ENCODE results near the gene CREB3L1.
A peak's percentile ranks its signal among the peaks of the same experiment; 100 is the strongest.
"Not testable (repeated sequence)": the region's sequence is repeated elsewhere in the genome, so short reads cannot be mapped to it uniquely, and the experiment has no call there.

CREB3L1 gene

DNA sequence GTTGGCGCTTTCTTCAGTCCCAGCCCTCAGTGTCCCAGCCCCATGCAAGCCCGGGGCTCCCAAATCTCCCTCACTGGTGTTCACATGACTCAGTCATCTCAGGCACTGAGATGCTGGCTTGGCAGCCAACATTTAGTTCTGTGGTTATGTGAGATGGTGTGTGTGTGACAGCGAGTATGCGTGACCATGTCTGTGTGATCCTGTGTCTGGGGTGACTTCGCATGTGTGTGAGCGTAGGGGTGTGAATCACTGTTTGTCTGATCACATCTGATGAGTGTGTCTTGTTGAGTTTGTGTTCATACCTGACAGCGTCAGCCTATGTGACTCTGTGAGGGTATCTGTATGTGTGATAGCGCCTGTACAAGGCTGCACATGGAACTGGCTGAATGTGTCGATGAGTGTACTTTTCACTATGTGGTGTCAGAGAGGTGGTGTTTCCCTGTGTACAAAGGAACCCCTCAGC lies 16.2 kb downstream of the CREB3L1 start:
- no peak overlapping the region for H3K4me3 ChIP-seq (ENCODE audit: low read depth, low read length)
- peak; percentile 90 for DNase-seq (ENCODE audit: low read depth)

DNA sequence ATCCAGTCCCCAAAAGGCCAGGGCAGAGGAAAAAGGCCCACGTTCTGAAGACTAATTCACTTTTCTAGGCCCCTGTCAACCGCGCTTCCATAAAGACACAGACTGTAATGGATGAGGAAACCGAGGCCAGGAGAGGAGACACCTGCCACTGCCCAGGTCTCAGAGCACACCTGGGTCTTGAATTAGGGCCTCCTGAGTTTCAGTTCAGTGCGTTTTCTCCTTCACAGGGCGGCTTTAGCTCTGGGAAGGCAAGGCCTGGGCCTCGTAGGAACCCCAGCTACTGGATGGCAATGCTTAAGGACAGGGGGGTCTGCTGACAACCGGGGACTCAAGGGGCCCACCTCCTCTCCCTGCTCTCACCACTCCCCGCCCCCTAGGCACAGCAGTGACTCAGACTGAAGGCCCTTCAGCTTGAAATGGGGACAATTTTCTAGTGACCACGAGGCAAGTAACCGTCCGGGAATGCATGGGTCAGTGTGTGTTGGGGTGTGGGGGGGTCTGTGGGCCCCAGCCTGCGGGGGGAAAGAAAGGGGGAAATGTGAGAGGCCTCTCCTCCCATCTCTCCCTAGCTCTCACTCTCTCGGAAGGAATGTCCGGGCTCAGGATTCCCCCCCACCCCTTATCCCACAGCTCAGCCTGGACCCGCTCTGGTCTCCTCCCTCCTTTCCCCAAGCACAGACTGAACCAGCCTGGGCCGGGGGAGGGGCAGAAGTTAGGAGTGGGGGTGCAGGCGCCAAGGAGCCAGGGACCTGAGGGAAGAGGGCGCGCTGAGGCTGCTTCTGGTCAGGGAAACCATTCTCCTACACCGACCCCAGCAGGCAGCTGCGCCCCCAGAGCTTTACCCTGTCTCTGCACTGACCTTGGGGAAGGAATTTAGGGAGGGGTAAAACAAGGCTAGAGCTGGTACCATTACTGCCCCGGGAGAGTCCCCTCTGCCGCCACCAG lies 17.2 kb downstream of the CREB3L1 start:
- DNase-seq (ENCODE audit: low read depth) = peak; percentile 92
- peak overlapping the region; percentile 46 for H3K4me3 ChIP-seq (ENCODE audit: low read depth, low read length)

GRCh38 chr11:46295312-46296058 lies 18.0 kb downstream of the CREB3L1 start:
- DNase-seq (ENCODE audit: low read depth) = no peak
- H3K4me3 ChIP-seq (ENCODE audit: low read depth, low read length) = peak overlapping the region; percentile 46

DNA sequence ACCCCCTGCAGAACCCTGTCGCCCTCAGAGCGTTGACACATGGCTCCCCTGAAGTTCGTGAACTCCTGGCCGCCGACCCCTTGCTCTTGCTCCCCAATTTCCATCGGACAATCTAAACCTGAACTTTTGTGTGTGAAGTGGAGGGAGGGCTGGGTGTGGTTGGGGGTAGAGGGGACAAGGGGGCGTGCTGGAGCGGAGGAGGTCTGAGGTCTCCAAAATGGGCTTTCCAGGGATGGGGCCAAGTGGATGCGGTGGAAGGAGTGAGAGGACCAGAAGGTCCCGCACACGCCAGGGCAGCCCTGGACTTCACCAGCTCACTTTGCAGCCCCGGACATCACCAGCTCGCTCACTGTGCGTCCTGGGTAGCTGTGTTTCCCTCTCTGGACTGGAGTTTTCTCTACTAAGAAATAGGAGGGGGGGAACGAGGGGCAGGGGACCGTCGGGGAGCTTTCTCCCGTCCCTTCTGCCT lies 18.6 kb downstream of the CREB3L1 start:
- peak overlapping the region; percentile 46 for H3K4me3 ChIP-seq (ENCODE audit: low read depth, low read length)
- no peak for DNase-seq (ENCODE audit: low read depth)

DNA sequence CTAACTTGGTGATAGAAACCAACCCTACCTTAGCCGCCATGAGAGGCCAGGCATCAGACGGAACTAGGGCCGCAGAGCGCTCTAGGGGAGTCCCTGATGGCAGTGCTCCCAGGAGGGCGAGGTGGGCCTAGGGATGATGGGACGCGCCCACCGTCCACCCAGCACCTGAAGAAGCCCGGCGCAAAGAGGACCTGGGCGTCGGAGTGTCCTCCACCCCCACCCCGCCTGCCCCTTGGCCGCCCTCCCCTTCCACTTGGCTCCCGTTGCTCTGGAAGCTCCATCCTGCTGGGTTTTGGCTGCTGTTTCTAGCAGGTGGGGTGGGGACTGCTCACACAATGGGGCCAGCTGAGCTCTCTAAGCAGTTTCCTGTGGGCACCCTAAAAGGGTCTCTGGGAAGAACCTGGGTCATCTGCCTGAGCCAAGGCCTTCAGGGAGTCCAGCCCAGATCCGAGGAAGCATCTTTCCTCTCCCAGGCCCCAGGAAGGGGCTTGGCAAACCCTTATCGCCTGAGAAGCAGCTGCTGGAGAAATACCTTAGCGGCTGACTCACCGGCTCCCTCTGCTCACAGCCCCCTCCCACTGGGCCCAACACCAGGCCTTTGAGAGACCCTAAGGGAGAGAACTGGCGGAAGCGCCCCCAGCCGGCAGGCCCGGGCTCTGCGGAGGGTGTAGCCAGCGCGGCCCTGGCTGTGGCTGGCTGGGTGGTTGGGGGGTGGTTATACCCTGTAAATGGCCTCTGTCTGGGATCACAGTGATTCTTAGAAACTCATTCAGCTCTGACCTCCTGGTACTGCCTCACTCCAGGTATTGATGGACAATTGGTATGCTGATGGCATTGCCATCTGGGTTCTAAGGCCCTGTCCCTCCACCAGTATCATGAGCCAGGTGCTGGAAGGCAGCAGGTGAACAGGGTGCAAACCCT lies 19.3 kb downstream of the CREB3L1 start:
- peak; percentile 90 for DNase-seq (ENCODE audit: low read depth)
- H3K4me3 ChIP-seq (ENCODE audit: low read depth, low read length) = peak overlapping the region; percentile 46

DNA sequence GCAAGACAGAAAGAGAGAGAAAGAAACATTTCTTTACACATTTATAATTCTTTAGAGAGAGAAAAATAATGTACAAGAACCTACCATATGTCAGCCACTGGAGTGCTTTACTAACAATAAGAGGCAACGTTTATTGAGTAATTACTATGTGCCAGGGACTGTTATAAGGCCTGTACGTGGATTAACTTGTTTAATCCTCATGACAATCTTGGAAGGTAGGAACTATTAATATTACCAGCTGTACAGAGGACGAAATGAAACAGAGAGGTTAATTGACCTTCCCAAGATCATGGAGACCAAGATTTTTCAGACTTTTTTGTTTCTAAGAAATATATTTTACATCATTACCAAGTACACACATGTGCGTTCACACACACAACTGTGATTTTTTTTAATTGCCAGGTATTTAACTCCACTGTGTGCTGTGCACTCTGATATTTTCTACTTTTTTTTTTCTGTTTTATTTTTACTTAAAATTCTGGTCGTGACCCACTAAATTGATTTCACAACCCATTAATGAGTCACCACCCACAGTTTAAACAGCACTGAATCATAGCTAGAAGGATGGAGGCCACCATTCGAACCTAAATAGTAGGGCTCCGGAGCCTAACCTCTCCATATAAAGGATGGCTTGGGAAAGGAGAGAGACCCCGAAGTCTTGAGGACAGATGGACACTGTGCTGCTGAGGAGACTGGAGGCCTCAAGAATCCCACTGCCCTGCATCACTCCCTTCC lies 21.4 kb downstream of the CREB3L1 start:
- H3K4me3 ChIP-seq (ENCODE audit: low read depth, low read length) = no peak overlapping the region
- no peak for DNase-seq (ENCODE audit: low read depth)

DNA sequence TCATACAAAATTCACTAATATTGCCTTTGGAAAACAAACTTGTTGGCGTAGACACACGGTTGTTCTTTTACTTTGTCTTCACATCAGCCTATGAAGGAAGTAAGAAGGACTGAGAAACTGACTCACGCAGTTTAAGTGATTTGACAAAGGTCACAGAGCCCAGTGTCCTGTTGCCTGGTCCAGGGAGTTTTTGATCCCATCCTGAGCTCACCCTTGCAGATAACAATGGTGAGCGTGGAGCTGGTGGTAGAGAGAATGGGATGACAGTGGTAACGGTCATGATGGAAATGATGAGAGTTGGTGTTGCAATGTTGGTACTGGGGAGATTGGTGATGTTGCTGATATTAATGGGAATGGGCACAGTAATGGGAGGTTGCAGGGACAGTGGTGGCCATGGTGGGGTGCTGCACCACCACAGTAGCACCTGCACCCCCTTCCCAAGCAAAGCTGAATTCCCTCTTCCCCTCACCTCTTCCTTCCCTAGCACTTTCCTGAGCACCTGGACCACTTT lies 22.0 kb downstream of the CREB3L1 start:
- DNase-seq (ENCODE audit: low read depth) = no peak

GRCh38 chr11:46300270-46300669 lies 22.8 kb downstream of the CREB3L1 start:
- DNase-seq (ENCODE audit: low read depth) = no peak
- H3K4me3 ChIP-seq (ENCODE audit: low read depth, low read length) = no peak overlapping the region

More for the DNA sequence above, 22.0 kb downstream of the CREB3L1 start:
- no peak overlapping the region for H3K4me3 ChIP-seq (ENCODE audit: low read depth, low read length)

GRCh38 chr11:46302866-46303265 lies 25.4 kb downstream of the CREB3L1 start:
- no peak for DNase-seq (ENCODE audit: low read depth)
- no peak overlapping the region for H3K4me3 ChIP-seq (ENCODE audit: low read depth, low read length)

DNA sequence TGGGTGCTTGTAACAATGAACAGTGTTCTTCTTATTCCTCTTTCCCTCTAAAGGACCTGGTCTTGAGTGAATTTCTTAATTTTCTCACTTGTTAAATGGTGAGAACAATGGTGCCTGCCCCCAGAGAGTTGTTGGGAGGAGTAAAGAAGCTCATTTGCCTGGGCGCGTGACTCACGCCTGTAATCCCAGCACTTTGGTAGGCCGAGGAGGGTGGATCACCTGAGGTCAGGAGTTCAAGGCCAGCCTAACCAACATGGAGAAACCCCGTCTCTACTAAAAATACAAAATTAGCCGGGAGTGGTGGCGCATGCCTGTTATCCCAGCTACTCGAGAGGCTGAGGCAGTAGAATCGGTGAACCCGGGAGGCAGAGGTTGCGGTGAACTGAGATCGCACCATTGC lies 26.6 kb downstream of the CREB3L1 start:
- DNase-seq (ENCODE audit: low read depth); H3K4me3 ChIP-seq (ENCODE audit: low read depth, low read length): not testable (repeated sequence)

DNA sequence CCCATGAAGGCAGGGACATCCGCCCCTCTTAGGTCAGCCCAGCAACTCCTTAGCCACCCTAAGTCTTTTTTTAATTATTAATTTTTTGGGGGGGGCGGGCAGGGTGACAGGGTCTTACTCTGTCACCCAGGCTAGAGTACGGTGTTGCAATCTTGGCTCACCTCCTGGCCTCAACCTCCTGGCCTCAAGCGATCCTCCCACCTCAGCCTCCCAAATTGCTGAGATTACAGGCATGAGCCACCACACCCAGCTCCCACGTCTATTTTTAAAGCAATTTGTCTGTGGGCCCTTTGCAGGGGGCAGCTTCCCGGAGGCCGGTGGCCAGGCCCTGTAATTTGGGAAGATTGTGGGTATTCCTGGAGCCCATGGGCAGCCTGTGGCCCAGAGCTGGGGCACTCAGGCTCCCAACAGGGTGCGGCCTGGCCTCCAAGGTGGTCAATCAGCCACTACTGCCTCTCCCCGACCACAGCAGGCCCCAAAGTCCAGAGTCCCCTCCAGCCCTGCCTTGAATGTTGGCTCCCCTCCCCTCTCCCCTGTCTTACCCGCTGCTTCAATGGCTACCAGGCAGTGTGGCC lies 27.2 kb downstream of the CREB3L1 start:
- no peak overlapping the region for H3K4me3 ChIP-seq (ENCODE audit: low read depth, low read length)

DNA sequence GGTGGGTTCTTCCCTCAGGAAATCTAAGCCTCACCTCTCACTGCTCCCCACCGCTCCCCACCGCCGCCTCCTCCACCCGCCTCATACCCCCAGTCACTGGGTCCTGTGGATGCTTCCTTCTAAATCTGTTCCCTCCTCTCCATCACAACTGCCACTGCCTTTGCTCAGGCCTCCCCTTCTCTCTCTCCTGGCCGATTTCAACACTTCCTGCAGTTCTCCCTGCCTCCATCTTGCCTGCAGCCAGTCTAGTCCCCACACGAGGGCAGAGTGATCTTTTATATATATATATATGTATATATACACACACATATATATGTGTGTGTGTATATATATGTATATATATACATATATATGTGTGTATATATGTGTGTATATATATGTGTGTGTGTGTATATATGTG lies 27.8 kb downstream of the CREB3L1 start:
- no peak overlapping the region for H3K4me3 ChIP-seq (ENCODE audit: low read depth, low read length)

More for the DNA sequence above, 27.2 kb downstream of the CREB3L1 start:
- no peak for DNase-seq (ENCODE audit: low read depth)

GRCh38 chr11:46306296-46306853 lies 28.9 kb downstream of the CREB3L1 start:
- H3K4me3 ChIP-seq (ENCODE audit: low read depth, low read length) = no peak overlapping the region
- DNase-seq (ENCODE audit: low read depth) = no peak

More for the DNA sequence above, 27.8 kb downstream of the CREB3L1 start:
- no peak for DNase-seq (ENCODE audit: low read depth)

DNA sequence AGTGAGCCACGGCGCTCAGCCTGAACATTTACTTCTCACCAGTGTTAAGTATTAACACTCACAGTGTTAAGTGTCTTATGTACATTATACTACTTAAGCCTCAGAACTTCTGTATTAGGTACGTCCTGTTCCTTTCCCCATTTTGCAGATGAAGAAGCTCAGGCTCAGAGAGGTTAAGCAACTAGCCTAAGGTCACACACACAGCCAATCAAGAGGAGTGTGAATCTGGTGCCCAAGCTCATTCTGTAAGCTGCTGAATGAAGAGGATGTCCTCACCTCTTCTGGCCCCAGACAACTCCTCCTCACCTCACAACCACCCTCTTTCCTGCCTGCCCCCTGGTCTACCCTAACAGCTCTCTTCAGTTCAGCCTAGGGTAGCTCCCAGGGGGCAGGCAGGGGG lies 29.9 kb downstream of the CREB3L1 start:
- H3K4me3 ChIP-seq (ENCODE audit: low read depth, low read length) = no peak overlapping the region
- DNase-seq (ENCODE audit: low read depth) = no peak

- H3K4me3 ChIP-seq (ENCODE audit: low read depth, low read length) = no peak overlapping the region
- DNase-seq (ENCODE audit: low read depth) = no peak
These were observed 30.4 kb downstream of the CREB3L1 start for GRCh38 chr11:46307785-46308341.

DNA sequence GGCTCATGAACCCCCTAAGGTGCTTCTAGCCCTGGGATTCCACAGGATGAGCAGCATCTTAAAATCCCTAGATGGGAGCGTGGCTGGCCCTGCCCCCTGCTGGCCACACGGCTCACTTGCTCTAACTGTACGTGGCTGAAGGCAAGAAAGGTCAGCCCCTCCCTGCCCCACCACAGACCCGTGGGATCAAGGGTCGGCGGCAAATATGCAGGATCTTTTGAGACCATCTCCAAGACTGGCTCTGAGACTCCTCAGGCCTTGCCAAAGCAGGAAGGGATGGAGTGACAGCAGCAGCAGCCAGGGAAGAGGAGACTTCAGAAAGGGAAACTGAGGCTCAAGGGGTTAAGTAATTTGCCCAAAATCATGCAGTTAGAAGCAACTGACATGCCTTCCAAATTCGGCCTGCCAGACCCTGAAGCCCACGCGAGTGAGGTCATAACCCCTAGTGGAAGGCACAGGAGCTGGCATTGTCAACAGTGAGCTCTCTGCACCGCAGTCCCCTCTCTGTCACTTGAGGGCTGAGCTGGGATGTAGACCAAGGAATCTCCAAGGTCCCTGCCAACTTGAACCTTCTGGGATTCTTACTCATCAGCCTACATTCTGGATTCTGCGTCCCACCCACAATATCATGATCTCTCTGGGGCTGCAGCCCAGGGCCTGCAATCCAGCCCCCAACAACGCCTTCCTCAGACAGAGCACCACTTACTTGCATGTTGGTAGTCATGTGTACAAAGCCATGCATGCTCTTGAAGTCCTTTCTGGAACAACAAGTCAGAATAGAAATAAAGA lies 31.4 kb downstream of the CREB3L1 start:
- H3K4me3 ChIP-seq (ENCODE audit: low read depth, low read length) = no peak overlapping the region

DNA sequence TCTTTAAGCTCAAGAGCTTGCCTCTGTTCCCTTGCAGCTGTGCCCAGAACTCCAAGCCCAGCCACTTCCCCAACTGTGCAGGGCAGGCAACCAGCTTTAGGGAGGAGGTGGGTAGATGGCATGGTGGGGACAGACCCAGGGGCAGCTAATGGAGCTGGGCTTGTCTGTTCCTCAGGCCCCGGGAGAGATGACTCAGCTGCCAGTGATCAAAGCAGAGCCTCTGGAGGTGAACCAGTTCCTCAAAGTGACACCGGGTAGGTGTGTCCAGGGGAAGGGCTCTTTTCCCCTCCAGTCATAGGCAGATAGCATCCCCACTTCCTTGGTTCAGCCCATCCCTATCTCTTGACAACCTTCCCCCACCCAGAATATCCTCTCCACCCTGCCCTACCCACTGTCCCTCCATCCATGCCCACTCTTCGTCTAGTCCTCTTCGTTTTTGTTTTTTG lies 32.4 kb downstream of the CREB3L1 start:
- H3K4me3 ChIP-seq (ENCODE audit: low read depth, low read length) = no peak overlapping the region
- DNase-seq (ENCODE audit: low read depth) = no peak

More for the DNA sequence above, 31.4 kb downstream of the CREB3L1 start:
- DNase-seq (ENCODE audit: low read depth) = no peak
